Lower lobe of right lung (tissue), 2 donors: Measurements from ENCODE around the gene BNIP2. TPM values are rescaled to one million over a fixed set of nuclear protein-coding genes. Genes with fewer than 3 reads are reported as not detected.

ENCODE experiments used
- ATAC-seq, 2 donors: fragments of 200-7000 bp; cut with Tn5 transposase; one replicate each; pipeline ENCODE4 v1.9.1; 2020 to 2022; ENCODE audit warnings: mild to moderate bottlenecking in 2 of 2, moderate library complexity in 2 of 2
- DNase-seq: peaks from one replicate; pipeline ENCODE4 v3.0.0-alpha.2; 2020
- H3K27ac ChIP-seq: fragments of 200-600 bp; one replicate; pipeline ENCODE4 v1.8.0; 2022
- H3K27me3 ChIP-seq: fragments of 200-600 bp; one replicate; pipeline ENCODE4 v1.8.0; 2022; ENCODE audit warnings: low read depth
- H3K36me3 ChIP-seq: fragments of 200-600 bp; one replicate; pipeline ENCODE4 v1.8.0; 2022; ENCODE audit warnings: mild to moderate bottlenecking
- H3K4me1 ChIP-seq: fragments of 200-600 bp; one replicate; pipeline ENCODE4 v1.8.0; 2022
- H3K4me3 ChIP-seq: fragments of 200-600 bp; one replicate; pipeline ENCODE4 v1.8.0; 2022; ENCODE audit warnings: mild to moderate bottlenecking
- H3K9me3 ChIP-seq: fragments of 200-600 bp; one replicate; pipeline ENCODE4 v1.8.0; 2022
- CTCF ChIP-seq: fragments of 200-600 bp; IDR thresholded peaks from one replicate; pipeline ENCODE4 v1.8.0; 2022; ENCODE audit warnings: antibody characterized with exemption, mild to moderate bottlenecking
- intact Hi-C: fragments of 100-400 bp; cut with DNase I; formaldehyde crosslinking; loops from one replicate; pipeline ENCODE4 v1.11.0; 2022
- total RNA-seq: library from RNA; stranded (reverse); fragmentation: NEBNext Ultra II Directional; extraction: Animal tissue kit (Norgen Biotek cat#: 25700); gene quantifications from one replicate; pipeline ENCODE4 v1.2.1, GENCODE V29; 2021
- donor health status: DM: no; HTN: yes; CAD: no; lungs with severe emphysema.

Gene BNIP2
- total RNA-seq, 1 donor from 2014 or later, result 109 TPM

DNA sequence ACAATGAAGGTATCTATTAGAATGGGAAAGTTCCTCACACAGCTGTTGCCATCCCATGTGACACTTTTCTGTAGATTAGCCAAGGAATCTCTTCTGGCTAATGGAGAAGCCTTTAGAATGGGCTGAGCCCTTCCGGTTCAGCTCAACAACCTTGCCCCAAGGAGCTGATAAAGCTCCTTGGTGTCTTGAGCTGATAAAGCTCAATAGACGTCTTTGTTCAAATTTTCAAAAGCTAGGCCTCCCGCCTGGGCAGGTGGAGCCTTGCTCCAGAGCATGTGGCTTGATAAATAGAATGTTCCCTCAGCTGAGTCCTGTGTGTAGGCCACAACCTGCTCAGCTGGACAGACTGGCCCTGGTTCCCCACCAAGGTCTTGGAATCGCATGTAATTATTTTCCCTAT lies 7.2 kb upstream of the BNIP2 start:
- DNase-seq (no peak), ATAC-seq (no peak)
- Histone ChIP-seq H3K4me1 (no peaks in the 10 kb centered on the region), H3K9me3 (no peaks in the 10 kb centered on the region), H3K36me3 (no peaks in the 10 kb centered on the region), H3K27ac (no peak overlapping the region), H3K27me3 (no peaks in the 10 kb centered on the region), H3K4me3 (no peak overlapping the region)
- TF ChIP-seq CTCF, result no peak
- intact Hi-C loops, result no loop called here

GRCh38 chr15:59694779-59695178 lies 5.7 kb upstream of the BNIP2 start:
- no peak for DNase-seq
- intact Hi-C loops, result no loop called here
- TF ChIP-seq CTCF, result no peak
- Histone ChIP-seq H3K9me3 (no peaks in the 10 kb centered on the region), H3K27ac (no peak overlapping the region), H3K36me3 (no peaks in the 10 kb centered on the region), H3K4me1 (no peaks in the 10 kb centered on the region), H3K27me3 (no peaks in the 10 kb centered on the region), H3K4me3 (no peak overlapping the region)
- ATAC-seq, result no peak

DNA sequence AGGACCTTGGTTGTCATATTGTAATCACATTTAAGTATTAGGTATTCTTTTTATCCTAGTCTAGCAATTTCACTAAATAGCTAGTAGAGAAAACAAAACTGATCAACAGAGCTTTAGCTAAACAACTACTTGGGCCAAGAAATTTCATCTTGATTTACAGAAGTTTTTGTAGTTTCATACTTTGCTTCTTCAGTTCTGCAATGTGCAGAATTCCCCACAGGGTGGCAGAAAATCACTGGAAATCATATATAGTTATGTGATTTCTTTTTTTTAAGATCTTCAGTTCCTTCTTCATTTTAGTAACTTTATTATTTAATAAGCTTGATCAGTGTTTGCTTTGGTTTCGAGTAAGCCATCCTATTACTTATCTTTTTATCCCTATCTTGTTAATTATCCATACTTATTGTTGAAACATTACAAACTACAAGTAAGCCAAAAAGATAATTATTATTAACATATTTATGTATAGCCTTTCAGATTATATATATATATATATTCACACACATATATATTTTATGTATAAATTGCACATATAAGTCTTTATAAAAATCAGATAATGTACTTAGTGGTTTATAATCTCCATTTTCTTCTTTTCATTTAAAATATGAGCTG lies 2.2 kb upstream of the BNIP2 start:
- Histone ChIP-seq H3K4me3 (no peak overlapping the region), H3K27me3 (no peaks in the 10 kb centered on the region), H3K9me3 (no peaks in the 10 kb centered on the region), H3K27ac (no peak overlapping the region), H3K4me1 (peaks cover 17% of the 10 kb centered on the region), H3K36me3 (no peaks in the 10 kb centered on the region)
- intact Hi-C loops, result no loop called here
- DNase-seq (no peak), ATAC-seq (no peak)
- TF ChIP-seq CTCF, result peak; percentile 69

GRCh38 chr15:59689626-59690236 lies 611 bp upstream of the BNIP2 start:
- Histone ChIP-seq H3K27ac (peak overlapping the region; percentile 100), H3K9me3 (no peaks in the 10 kb centered on the region), H3K4me3 (peak overlapping the region; percentile 89), H3K4me1 (peaks cover 33% of the 10 kb centered on the region), H3K27me3 (no peaks in the 10 kb centered on the region), H3K36me3 (no peaks in the 10 kb centered on the region)
- ATAC-seq (peak; percentile 79 to 84), DNase-seq (peak; percentile 96)
- TF ChIP-seq CTCF, result no peak
- intact Hi-C loops, result no loop called here

GRCh38 chr15:59688423-59688781 lies 718 bp downstream of the BNIP2 start:
- no peak for DNase-seq
- intact Hi-C loops, result no loop called here
- Histone ChIP-seq H3K27ac (peak overlapping the region; percentile 100), H3K4me1 (peaks cover 46% of the 10 kb centered on the region), H3K27me3 (no peaks in the 10 kb centered on the region), H3K4me3 (peak overlapping the region; percentile 89), H3K36me3 (no peaks in the 10 kb centered on the region), H3K9me3 (no peaks in the 10 kb centered on the region)
- TF ChIP-seq CTCF, result no peak
- ATAC-seq, result peak; percentile 1 to 34
